Measurements from ENCODE around the gene KRT23. TPM values are rescaled to one million over a fixed set of nuclear protein-coding genes. Genes with fewer than 3 reads are reported as not detected.

Gene KRT23
- total RNA-seq, 5 donors from 2014 or later (not counting 1 experiment from before 2014, with no cell fraction given) = not detected

GRCh38 chr17:40873801-40874200 lies 63.6 kb downstream of the KRT23 start:
- Histone ChIP-seq H3K27ac (ENCODE audit: low read length) (no peak overlapping the region), H3K4me3 (ENCODE audit: control insufficient read depth in 1 of 2, extremely low read depth in 1 of 2, low read length in 1 of 2) (no peak overlapping the region), H3K36me3 (ENCODE audit: control insufficient read depth in 2 of 2, extremely low read depth in 1 of 2, insufficient read depth in 1 of 2, low read length in 1 of 2) (no peaks in the 10 kb centered on the region), H3K27me3 (replicated peaks in 1 of 2; ENCODE audit: control insufficient read depth in 2 of 2, extremely low read depth in 1 of 2, insufficient read depth in 2 of 2, low read length in 1 of 2) (peaks cover 0 to 9% of the 10 kb centered on the region in 2 experiments), H3K9me3 (no peaks in the 10 kb centered on the region), H3K4me1 (ENCODE audit: control insufficient read depth in 1 of 2, extremely low read depth in 1 of 2, insufficient read depth in 2 of 2, low read length in 2 of 2) (no peaks in the 10 kb centered on the region)
- ATAC-seq (replicated peaks in 1 of 4) (no peak), DNase-seq (no peak)
- no peaks in the 10 kb centered on the region for H3K4me1 Mint-ChIP-seq
- POLR2A ChIA-PET = no interaction called here
- H3K9me3 Mint-ChIP-seq = no peaks in the 10 kb centered on the region
- no peak overlapping the region for H3K27ac Mint-ChIP-seq
- H3K27me3 Mint-ChIP-seq = peaks cover 20 to 27% of the 10 kb centered on the region in 2 donors
- CTCF ChIA-PET = interaction anchor here (0.6 to 1.0 kb wide), 3 partner anchors 480 to 789 kb away, joined by 3 read pairs; no protein-coding TSS in a partner anchor
- no CpG with 5 or more reads among the region's 1 CpG for WGBS (ENCODE audit: insufficient coverage)
- H3K4me3 Mint-ChIP-seq = no peak overlapping the region
- H3K36me3 Mint-ChIP-seq = no peaks in the 10 kb centered on the region

DNA sequence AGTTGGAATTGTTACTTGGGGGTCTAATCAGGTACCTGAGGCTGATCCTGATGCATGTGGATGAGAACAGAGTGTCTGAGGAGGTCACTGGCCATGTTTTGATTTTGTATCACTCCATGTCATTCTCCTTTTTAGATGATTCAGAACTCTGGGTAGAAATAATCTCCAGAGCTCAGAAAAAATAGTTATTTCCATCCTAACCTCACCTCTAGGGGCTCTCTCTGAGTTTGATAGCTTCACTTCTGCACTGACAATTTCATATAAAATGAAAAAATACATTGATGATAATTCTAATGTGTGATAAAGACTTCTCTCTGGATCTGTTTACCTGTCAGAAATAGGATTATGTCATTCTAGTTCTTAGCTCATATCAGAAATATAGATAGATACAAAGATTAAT lies 64.2 kb downstream of the KRT23 start:
- POLR2A ChIA-PET = no interaction called here
- no peaks in the 10 kb centered on the region for H3K9me3 Mint-ChIP-seq
- DNase-seq = no peak
- no peaks in the 10 kb centered on the region for H3K4me1 Mint-ChIP-seq
- Histone ChIP-seq H3K27me3 (replicated peaks in 1 of 2; ENCODE audit: control insufficient read depth in 2 of 2, extremely low read depth in 1 of 2, insufficient read depth in 2 of 2, low read length in 1 of 2) (peaks cover 0 to 9% of the 10 kb centered on the region in 2 experiments), H3K9me3 (no peaks in the 10 kb centered on the region), H3K36me3 (ENCODE audit: control insufficient read depth in 2 of 2, extremely low read depth in 1 of 2, insufficient read depth in 1 of 2, low read length in 1 of 2) (no peaks in the 10 kb centered on the region), H3K4me3 (ENCODE audit: control insufficient read depth in 1 of 2, extremely low read depth in 1 of 2, low read length in 1 of 2) (no peak overlapping the region), H3K4me1 (ENCODE audit: control insufficient read depth in 1 of 2, extremely low read depth in 1 of 2, insufficient read depth in 2 of 2, low read length in 2 of 2) (no peaks in the 10 kb centered on the region), H3K27ac (ENCODE audit: low read length) (no peak overlapping the region)
- no peak for ATAC-seq (replicated peaks in 1 of 4)
- H3K27me3 Mint-ChIP-seq = peaks cover 20 to 27% of the 10 kb centered on the region in 2 donors
- no peak overlapping the region for H3K27ac Mint-ChIP-seq
- no peak overlapping the region for H3K4me3 Mint-ChIP-seq
- no peaks in the 10 kb centered on the region for H3K36me3 Mint-ChIP-seq
- CTCF ChIA-PET = interaction anchor here in 1 of 2 donors (0.6 kb wide), 1 partner anchor 479 kb away, joined by 3 read pairs; no protein-coding TSS in a partner anchor

Other genes with a start within 250 kb of the KRT23 start
- gene KRT24, start 233.9 kb downstream of the KRT23 start, total RNA-seq = not detected
- gene KRT25, start 182.3 kb downstream of the KRT23 start, total RNA-seq = not detected
- gene KRT26, start 165.4 kb downstream of the KRT23 start, total RNA-seq = not detected
- not detected for gene KRT27, start 155.1 kb downstream of the KRT23 start, total RNA-seq
- gene KRT28, start 137.7 kb downstream of the KRT23 start, total RNA-seq = not detected
- gene KRT10, start 115.0 kb downstream of the KRT23 start, total RNA-seq = 10 to 100 TPM; 27.2 to 35.3 (median 31.4) TPM
- under 1 TPM in 1 of 5 donors, not detected in 4; 0.10 TPM for gene KRT12, start 70.4 kb downstream of the KRT23 start, total RNA-seq
- under 1 TPM in 1 of 5 donors, not detected in 4; 0.47 TPM for gene KRT20, start 52.4 kb downstream of the KRT23 start, total RNA-seq
- not detected for gene KRT39, start 29.3 kb upstream of the KRT23 start, total RNA-seq
- not detected for gene KRT40, start 46.7 kb upstream of the KRT23 start, total RNA-seq
- gene KRTAP3-3, start 56.5 kb upstream of the KRT23 start, total RNA-seq = not detected
- not detected for gene KRTAP3-2, start 62.3 kb upstream of the KRT23 start, total RNA-seq
- gene KRTAP3-1, start 71.5 kb upstream of the KRT23 start, total RNA-seq = not detected
- not detected for gene KRTAP1-5, start 89.6 kb upstream of the KRT23 start, total RNA-seq
- not detected for gene KRTAP1-4, start 92.5 kb upstream of the KRT23 start, total RNA-seq
- not detected for gene KRTAP1-3, start 97.2 kb upstream of the KRT23 start, total RNA-seq
- gene KRTAP1-1, start 103.8 kb upstream of the KRT23 start, total RNA-seq = not detected
- not detected for gene KRTAP2-1, start 109.7 kb upstream of the KRT23 start, total RNA-seq
- not detected for gene KRTAP2-2, start 117.6 kb upstream of the KRT23 start, total RNA-seq
- not detected for gene KRTAP2-3, start 122.5 kb upstream of the KRT23 start, total RNA-seq
- not detected for gene KRTAP2-4, start 128.2 kb upstream of the KRT23 start, total RNA-seq
- not detected for gene KRTAP4-7, start 146.5 kb upstream of the KRT23 start, total RNA-seq
- not detected for gene KRTAP4-8, start 160.5 kb upstream of the KRT23 start, total RNA-seq
- not detected for gene KRTAP4-16, start 164.6 kb upstream of the KRT23 start, total RNA-seq
- not detected for gene KRTAP4-9, start 167.7 kb upstream of the KRT23 start, total RNA-seq
- gene KRTAP4-11, start 180.7 kb upstream of the KRT23 start, total RNA-seq = not detected
- not detected for gene KRTAP4-12, start 186.5 kb upstream of the KRT23 start, total RNA-seq
- gene KRTAP4-6, start 202.9 kb upstream of the KRT23 start, total RNA-seq = not detected
- not detected for gene KRTAP4-5, start 212.2 kb upstream of the KRT23 start, total RNA-seq
- gene KRTAP4-4, start 223.1 kb upstream of the KRT23 start, total RNA-seq = not detected
- not detected for gene KRTAP4-3, start 230.6 kb upstream of the KRT23 start, total RNA-seq
- gene KRTAP4-2, start 240.6 kb upstream of the KRT23 start, total RNA-seq = not detected
- gene KRTAP4-1, start 247.3 kb upstream of the KRT23 start, total RNA-seq = not detected